ENCODE results near the gene PTPRN2. TPM values are rescaled to one million over a fixed set of nuclear protein-coding genes. Genes with fewer than 3 reads are reported as not detected.
"Not testable (repeated sequence)": the region's sequence is repeated elsewhere in the genome, so short reads cannot be mapped to it uniquely, and the experiment has no call there.

Gene PTPRN2
- total RNA-seq, 3 donors from 2014 or later = 0.43 to 0.66 (median 0.63) TPM

GRCh38 chr7:157499121-157499834 lies 1088.3 kb downstream of the PTPRN2 start:
- Mint-ChIP-seq H3K36me3 (ENCODE audit: insufficient read depth) (no peaks in the 10 kb centered on the region), H3K27me3 (ENCODE audit: low read depth) (peaks cover under 1% of the 10 kb centered on the region), H3K9me3 (no peaks in the 10 kb centered on the region), H3K4me3 (no peak overlapping the region), H3K4me1 (ENCODE audit: low read depth) (peaks cover 40% of the 10 kb centered on the region)
- DNase-seq (no peak), ATAC-seq (no peak)

GRCh38 chr7:157498657-157499056 lies 1089.0 kb downstream of the PTPRN2 start:
- Mint-ChIP-seq H3K27me3 (ENCODE audit: low read depth) (peaks cover 7% of the 10 kb centered on the region), H3K9me3 (no peaks in the 10 kb centered on the region), H3K4me1 (ENCODE audit: low read depth) (peaks cover 42% of the 10 kb centered on the region), H3K36me3 (ENCODE audit: insufficient read depth) (no peaks in the 10 kb centered on the region), H3K4me3 (no peak overlapping the region)
- ATAC-seq (no peak), DNase-seq (no peak)

- ATAC-seq (no peak), DNase-seq (no peak)
- Mint-ChIP-seq H3K4me1 (ENCODE audit: low read depth) (peaks cover 37% of the 10 kb centered on the region), H3K27me3 (ENCODE audit: low read depth) (peaks cover 7% of the 10 kb centered on the region), H3K4me3 (no peak overlapping the region), H3K9me3 (no peaks in the 10 kb centered on the region), H3K36me3 (ENCODE audit: insufficient read depth) (no peaks in the 10 kb centered on the region)
Measured at GRCh38 chr7:157497744-157498651, 1089.6 kb downstream of the PTPRN2 start.

- Mint-ChIP-seq H3K27me3 (ENCODE audit: low read depth) (peaks cover 7% of the 10 kb centered on the region), H3K4me1 (ENCODE audit: low read depth) (peaks cover 35% of the 10 kb centered on the region), H3K36me3 (ENCODE audit: insufficient read depth) (no peaks in the 10 kb centered on the region), H3K9me3 (peaks cover 2% of the 10 kb centered on the region), H3K4me3 (no peak overlapping the region)
- DNase-seq = no peak
- no peak for ATAC-seq
Measured at GRCh38 chr7:157497367-157497743, 1090.3 kb downstream of the PTPRN2 start.

- H3K4me3 Mint-ChIP-seq = no peak overlapping the region
Measured at GRCh38 chr7:157496416-157497275, 1091.0 kb downstream of the PTPRN2 start.

GRCh38 chr7:157495594-157495993 lies 1092.0 kb downstream of the PTPRN2 start:
- peaks cover 7% of the 10 kb centered on the region for H3K27me3 Mint-ChIP-seq (ENCODE audit: low read depth)
- H3K36me3 Mint-ChIP-seq (ENCODE audit: insufficient read depth) = no peaks in the 10 kb centered on the region
- H3K4me1 Mint-ChIP-seq (ENCODE audit: low read depth) = peaks cover 35% of the 10 kb centered on the region
- H3K4me3 Mint-ChIP-seq = no peak overlapping the region
- ATAC-seq (peak; percentile 28 to 39), DNase-seq (no peak)
- H3K9me3 Mint-ChIP-seq = peaks cover 12% of the 10 kb centered on the region

More at GRCh38 chr7:157496416-157497275, 1091.0 kb downstream of the PTPRN2 start:
- ATAC-seq (no peak), DNase-seq (no peak)
- peaks cover 30% of the 10 kb centered on the region for H3K4me1 Mint-ChIP-seq (ENCODE audit: low read depth)
- peaks cover 7% of the 10 kb centered on the region for H3K27me3 Mint-ChIP-seq (ENCODE audit: low read depth)
- H3K36me3 Mint-ChIP-seq (ENCODE audit: insufficient read depth) = no peaks in the 10 kb centered on the region
- H3K9me3 Mint-ChIP-seq = peaks cover 5% of the 10 kb centered on the region

- Mint-ChIP-seq H3K27me3 (ENCODE audit: low read depth) (peaks cover 7% of the 10 kb centered on the region), H3K36me3 (ENCODE audit: insufficient read depth) (no peaks in the 10 kb centered on the region), H3K9me3 (peaks cover 12% of the 10 kb centered on the region), H3K4me1 (ENCODE audit: low read depth) (peaks cover 39% of the 10 kb centered on the region), H3K4me3 (no peak overlapping the region)
- DNase-seq (no peak), ATAC-seq (peak; percentile 47 to 48)
Measured at GRCh38 chr7:157495177-157495553, 1092.5 kb downstream of the PTPRN2 start.

GRCh38 chr7:157494506-157495176 lies 1093.0 kb downstream of the PTPRN2 start:
- DNase-seq (no peak), ATAC-seq (no peak)
- H3K4me1 Mint-ChIP-seq (ENCODE audit: low read depth) = peaks cover 42% of the 10 kb centered on the region
- H3K4me3 Mint-ChIP-seq = no peak overlapping the region
- peaks cover 7% of the 10 kb centered on the region for H3K27me3 Mint-ChIP-seq (ENCODE audit: low read depth)
- no peaks in the 10 kb centered on the region for H3K36me3 Mint-ChIP-seq (ENCODE audit: insufficient read depth)
- H3K9me3 Mint-ChIP-seq = peaks cover 12% of the 10 kb centered on the region

- DNase-seq (no peak), ATAC-seq (no peak)
- Mint-ChIP-seq H3K36me3 (ENCODE audit: insufficient read depth) (no peaks in the 10 kb centered on the region), H3K4me1 (ENCODE audit: low read depth) (peaks cover 46% of the 10 kb centered on the region), H3K9me3 (peaks cover 12% of the 10 kb centered on the region), H3K27me3 (ENCODE audit: low read depth) (peaks cover 7% of the 10 kb centered on the region), H3K4me3 (no peak overlapping the region)
Measured at GRCh38 chr7:157493776-157494175, 1093.8 kb downstream of the PTPRN2 start.

GRCh38 chr7:157493017-157493416 lies 1094.6 kb downstream of the PTPRN2 start:
- DNase-seq = no peak
- ATAC-seq = no peak
- H3K4me1 Mint-ChIP-seq (ENCODE audit: low read depth) = peaks cover 46% of the 10 kb centered on the region
- H3K36me3 Mint-ChIP-seq (ENCODE audit: insufficient read depth) = no peaks in the 10 kb centered on the region
- H3K27me3 Mint-ChIP-seq (ENCODE audit: low read depth) = peaks cover 7% of the 10 kb centered on the region
- peaks cover 12% of the 10 kb centered on the region for H3K9me3 Mint-ChIP-seq
- H3K4me3 Mint-ChIP-seq = no peak overlapping the region

- Mint-ChIP-seq H3K4me1 (ENCODE audit: low read depth) (peaks cover 49% of the 10 kb centered on the region), H3K27me3 (ENCODE audit: low read depth) (peaks cover 7% of the 10 kb centered on the region), H3K4me3 (no peak overlapping the region), H3K36me3 (ENCODE audit: insufficient read depth) (no peaks in the 10 kb centered on the region), H3K9me3 (peaks cover 12% of the 10 kb centered on the region)
- DNase-seq (no peak), ATAC-seq (peak; percentile 87 to 91)
Measured at GRCh38 chr7:157490465-157490912, 1097.1 kb downstream of the PTPRN2 start.

- peaks cover 12% of the 10 kb centered on the region for H3K9me3 Mint-ChIP-seq
- ATAC-seq; DNase-seq; H3K4me3 Mint-ChIP-seq; H3K27me3 Mint-ChIP-seq (ENCODE audit: low read depth); H3K36me3 Mint-ChIP-seq (ENCODE audit: insufficient read depth): not testable (repeated sequence)
- H3K4me1 Mint-ChIP-seq (ENCODE audit: low read depth) = peaks cover 48% of the 10 kb centered on the region
Measured at GRCh38 chr7:157489870-157490269, 1097.8 kb downstream of the PTPRN2 start.

Measured in activated T-cell treated with anti-CD3 and anti-CD28 coated beads, Interleukin-2, amount 50 U/mL, for 4 hours (primary cell).